ENCODE measurements around the gene RAB3GAP2. TPM values are rescaled to one million over a fixed set of nuclear protein-coding genes. Genes with fewer than 3 reads are reported as not detected.
"Not testable (repeated sequence)": the region's sequence is repeated elsewhere in the genome, so short reads cannot be mapped to it uniquely, and the experiment has no call there.

Gene RAB3GAP2
- total RNA-seq, 5 donors from 2014 or later (not counting 1 experiment from before 2014, with no cell fraction given), result 42.1 to 55.1 (median 46.7) TPM

GRCh38 chr1:220267630-220268029 is 4.6 kb downstream of the RAB3GAP2 start:
- Histone ChIP-seq H3K27me3 (replicated peaks in 1 of 2; ENCODE audit: control insufficient read depth in 2 of 2, extremely low read depth in 1 of 2, insufficient read depth in 2 of 2, low read length in 1 of 2) (no peaks in the 10 kb centered on the region), H3K9me3 (peaks cover 4% of the 10 kb centered on the region), H3K36me3 (ENCODE audit: control insufficient read depth in 2 of 2, extremely low read depth in 1 of 2, insufficient read depth in 1 of 2, low read length in 1 of 2) (peaks cover 0 to 12% of the 10 kb centered on the region in 2 donors), H3K27ac (ENCODE audit: low read length) (no peak overlapping the region), H3K4me3 (ENCODE audit: control insufficient read depth in 1 of 2, extremely low read depth in 1 of 2, low read length in 1 of 2) (no peak overlapping the region), H3K4me1 (ENCODE audit: control insufficient read depth in 1 of 2, extremely low read depth in 1 of 2, insufficient read depth in 2 of 2, low read length in 2 of 2) (peaks cover 9 to 12% of the 10 kb centered on the region in 2 experiments)
- 97% methylated on average over 3 of the region's 4 CpGs for WGBS (ENCODE audit: insufficient coverage)
- Mint-ChIP-seq H3K9me3 (no peaks in the 10 kb centered on the region), H3K36me3 (peaks cover 44% of the 10 kb centered on the region), H3K4me3 (no peak overlapping the region), H3K27me3 (no peaks in the 10 kb centered on the region), H3K4me1 (peaks cover 20 to 29% (median 29%) of the 10 kb centered on the region in 3 donors), H3K27ac (peak overlapping the region in 1 of 2 donors; percentile 15)
- ATAC-seq (replicated peaks in 1 of 4) (no peak), DNase-seq (no peak)
- ChIA-PET CTCF (interaction anchor here in 1 of 2 donors (0.8 kb wide), 1 partner anchor 49 kb away, joined by 3 read pairs; no protein-coding TSS in a partner anchor), POLR2A (interaction anchor here in 1 of 2 donors (0.5 to 0.6 kb wide), 2 partner anchors 33 to 35 kb away, joined by 3 read pairs; no protein-coding TSS in a partner anchor)

DNA sequence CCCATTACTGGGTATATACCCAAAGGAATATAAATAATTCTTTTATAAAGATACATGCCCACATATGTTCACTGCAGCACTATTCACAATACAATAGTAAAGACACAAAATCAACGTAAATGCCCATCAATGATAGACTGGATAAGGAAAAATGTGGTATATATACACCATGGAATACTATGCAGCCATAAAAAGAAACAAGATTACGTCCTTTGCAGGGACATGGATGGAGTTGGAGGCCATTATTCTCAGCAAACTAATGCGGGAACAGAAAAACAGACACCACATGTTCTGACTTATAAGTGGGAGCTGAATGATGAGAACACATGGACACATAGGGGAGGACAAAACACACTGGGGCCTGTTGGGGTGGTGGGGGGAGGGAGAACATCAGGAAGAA is 12.0 kb downstream of the RAB3GAP2 start:
- peaks cover 12% of the 10 kb centered on the region for H3K9me3 ChIP-seq
- H3K27me3 ChIP-seq (replicated peaks in 1 of 2; ENCODE audit: control insufficient read depth in 2 of 2, extremely low read depth in 1 of 2, insufficient read depth in 2 of 2, low read length in 1 of 2); H3K27me3 Mint-ChIP-seq; ATAC-seq (replicated peaks in 1 of 4); H3K27ac Mint-ChIP-seq; H3K4me3 Mint-ChIP-seq; H3K4me3 ChIP-seq (ENCODE audit: control insufficient read depth in 1 of 2, extremely low read depth in 1 of 2, low read length in 1 of 2); H3K27ac ChIP-seq (ENCODE audit: low read length); H3K4me1 ChIP-seq (ENCODE audit: control insufficient read depth in 1 of 2, extremely low read depth in 1 of 2, insufficient read depth in 2 of 2, low read length in 2 of 2); H3K36me3 ChIP-seq (ENCODE audit: control insufficient read depth in 2 of 2, extremely low read depth in 1 of 2, insufficient read depth in 1 of 2, low read length in 1 of 2); DNase-seq: not testable (repeated sequence)
- Mint-ChIP-seq H3K4me1 (peaks cover 51 to 59% (median 59%) of the 10 kb centered on the region in 3 donors), H3K9me3 (peaks cover 4 to 34% (median 20%) of the 10 kb centered on the region in 3 donors), H3K36me3 (peaks cover 71% of the 10 kb centered on the region)
- CTCF ChIA-PET, result interaction anchor here in 1 of 2 donors (0.6 kb wide), 1 partner anchor 93 kb away, joined by 4 read pairs; no protein-coding TSS in a partner anchor
- 100% methylated on average over 1 of the region's 3 CpGs for WGBS (ENCODE audit: insufficient coverage)
- POLR2A ChIA-PET, result interaction anchor here in 1 of 2 donors (0.6 kb wide), 1 partner anchor 8 kb away, joined by 5 read pairs; no protein-coding TSS in a partner anchor

DNA sequence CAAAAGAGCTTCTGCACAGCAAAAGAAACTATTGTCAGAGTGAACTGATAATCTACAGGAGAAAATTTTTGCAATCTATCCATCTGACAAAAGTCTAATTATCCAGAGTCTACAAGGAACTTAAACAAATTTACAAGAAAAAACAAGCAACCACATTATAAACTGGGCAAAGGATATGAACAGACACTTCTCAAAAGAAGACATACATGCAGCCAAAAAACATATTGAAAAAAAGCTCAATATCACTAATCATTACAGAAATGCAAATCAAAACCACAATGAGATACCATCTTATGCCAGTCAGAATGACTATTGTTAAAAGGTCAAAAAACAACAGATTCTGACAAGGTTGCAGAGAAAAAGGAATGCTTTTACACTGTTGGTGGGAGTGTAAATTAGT is 12.5 kb downstream of the RAB3GAP2 start:
- peaks cover 4 to 34% (median 20%) of the 10 kb centered on the region in 3 donors for H3K9me3 Mint-ChIP-seq
- ChIA-PET CTCF (interaction anchor here in 1 of 2 donors (0.6 kb wide), 2 partner anchors 92 to 134 kb away, joined by 4 read pairs; no protein-coding TSS in a partner anchor), POLR2A (interaction anchor here in 1 of 2 donors (0.6 kb wide), 1 partner anchor 8 kb away, joined by 5 read pairs; no protein-coding TSS in a partner anchor)
- DNase-seq; H3K27me3 Mint-ChIP-seq; H3K27me3 ChIP-seq (replicated peaks in 1 of 2; ENCODE audit: control insufficient read depth in 2 of 2, extremely low read depth in 1 of 2, insufficient read depth in 2 of 2, low read length in 1 of 2); H3K27ac ChIP-seq (ENCODE audit: low read length); H3K4me3 Mint-ChIP-seq; ATAC-seq (replicated peaks in 1 of 4); H3K4me1 ChIP-seq (ENCODE audit: control insufficient read depth in 1 of 2, extremely low read depth in 1 of 2, insufficient read depth in 2 of 2, low read length in 2 of 2); H3K36me3 ChIP-seq (ENCODE audit: control insufficient read depth in 2 of 2, extremely low read depth in 1 of 2, insufficient read depth in 1 of 2, low read length in 1 of 2); H3K4me3 ChIP-seq (ENCODE audit: control insufficient read depth in 1 of 2, extremely low read depth in 1 of 2, low read length in 1 of 2): not testable (repeated sequence)
- peaks cover 75% of the 10 kb centered on the region for H3K36me3 Mint-ChIP-seq
- H3K9me3 ChIP-seq, result peaks cover 12% of the 10 kb centered on the region
- H3K27ac Mint-ChIP-seq, result peak overlapping the region in 1 of 2 donors; percentile 16
- peaks cover 52 to 60% (median 58%) of the 10 kb centered on the region in 3 donors for H3K4me1 Mint-ChIP-seq

DNA sequence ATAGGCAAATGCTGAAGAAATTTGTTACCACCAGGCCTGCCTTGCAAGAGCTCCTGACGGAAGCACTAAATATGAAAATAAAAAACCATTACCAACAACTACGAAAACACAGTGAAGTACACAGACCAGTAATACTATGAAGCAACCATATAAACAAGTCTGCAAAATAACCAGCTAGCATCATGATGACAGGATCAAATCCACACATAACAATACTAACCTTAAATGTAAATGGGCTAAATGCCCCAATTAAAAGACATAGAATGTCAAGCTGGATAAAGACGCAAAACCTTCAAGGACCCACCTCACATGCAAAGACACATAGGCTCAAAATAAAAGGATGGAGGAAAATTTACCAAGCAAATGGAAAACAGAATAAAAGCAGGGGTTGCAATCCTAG is 16.1 kb downstream of the RAB3GAP2 start:
- H3K36me3 Mint-ChIP-seq, result peaks cover 87% of the 10 kb centered on the region
- H3K4me1 Mint-ChIP-seq, result peaks cover 49 to 57% (median 50%) of the 10 kb centered on the region in 3 donors
- H3K36me3 ChIP-seq (ENCODE audit: control insufficient read depth in 2 of 2, extremely low read depth in 1 of 2, insufficient read depth in 1 of 2, low read length in 1 of 2), result peaks cover 16% of the 10 kb centered on the region in 2 donors
- DNase-seq; H3K27ac Mint-ChIP-seq; H3K4me3 ChIP-seq (ENCODE audit: control insufficient read depth in 1 of 2, extremely low read depth in 1 of 2, low read length in 1 of 2); CTCF ChIA-PET; H3K4me1 ChIP-seq (ENCODE audit: control insufficient read depth in 1 of 2, extremely low read depth in 1 of 2, insufficient read depth in 2 of 2, low read length in 2 of 2); ATAC-seq (replicated peaks in 1 of 4); POLR2A ChIA-PET; H3K9me3 ChIP-seq; H3K27ac ChIP-seq (ENCODE audit: low read length); H3K27me3 ChIP-seq (replicated peaks in 1 of 2; ENCODE audit: control insufficient read depth in 2 of 2, extremely low read depth in 1 of 2, insufficient read depth in 2 of 2, low read length in 1 of 2); H3K27me3 Mint-ChIP-seq: not testable (repeated sequence)
- 100% methylated on average over 2 of the region's 3 CpGs for WGBS (ENCODE audit: insufficient coverage)
- H3K9me3 Mint-ChIP-seq, result peaks cover 6 to 37% (median 19%) of the 10 kb centered on the region in 3 donors
- H3K4me3 Mint-ChIP-seq, result peak overlapping the region in 1 of 3 donors; percentile 9

GRCh38 chr1:220255204-220255603 is 17.0 kb downstream of the RAB3GAP2 start:
- H3K9me3 Mint-ChIP-seq, result peaks cover 13 to 32% (median 19%) of the 10 kb centered on the region in 3 donors
- Histone ChIP-seq H3K4me1 (ENCODE audit: control insufficient read depth in 1 of 2, extremely low read depth in 1 of 2, insufficient read depth in 2 of 2, low read length in 2 of 2) (no peaks in the 10 kb centered on the region), H3K4me3 (ENCODE audit: control insufficient read depth in 1 of 2, extremely low read depth in 1 of 2, low read length in 1 of 2) (no peak overlapping the region), H3K9me3 (peaks cover 3% of the 10 kb centered on the region), H3K36me3 (ENCODE audit: control insufficient read depth in 2 of 2, extremely low read depth in 1 of 2, insufficient read depth in 1 of 2, low read length in 1 of 2) (peaks cover 16% of the 10 kb centered on the region in 2 donors), H3K27ac (ENCODE audit: low read length) (no peak overlapping the region), H3K27me3 (replicated peaks in 1 of 2; ENCODE audit: control insufficient read depth in 2 of 2, extremely low read depth in 1 of 2, insufficient read depth in 2 of 2, low read length in 1 of 2) (no peaks in the 10 kb centered on the region)
- POLR2A ChIA-PET, result no interaction called here
- no peaks in the 10 kb centered on the region for H3K27me3 Mint-ChIP-seq
- DNase-seq (no peak), ATAC-seq (replicated peaks in 1 of 4) (no peak)
- peaks cover 84% of the 10 kb centered on the region for H3K36me3 Mint-ChIP-seq
- H3K4me1 Mint-ChIP-seq, result peaks cover 45 to 54% (median 45%) of the 10 kb centered on the region in 3 donors
- no CpG with 5 or more reads among the region's 1 CpG for WGBS (ENCODE audit: insufficient coverage)
- H3K4me3 Mint-ChIP-seq, result no peak overlapping the region
- CTCF ChIA-PET, result interaction anchor here in 1 of 2 donors (0.7 kb wide), 1 partner anchor 559 kb away, joined by 3 read pairs; no protein-coding TSS in a partner anchor
- H3K27ac Mint-ChIP-seq, result peak overlapping the region in 1 of 2 donors; percentile 4

GRCh38 chr1:220253290-220253689 is 19.0 kb downstream of the RAB3GAP2 start:
- peak; percentile 83 to 100 (median 88) for ATAC-seq (replicated peaks in 1 of 4)
- DNase-seq; H3K9me3 ChIP-seq; H3K27me3 Mint-ChIP-seq; H3K27ac Mint-ChIP-seq; H3K27me3 ChIP-seq (replicated peaks in 1 of 2; ENCODE audit: control insufficient read depth in 2 of 2, extremely low read depth in 1 of 2, insufficient read depth in 2 of 2, low read length in 1 of 2); POLR2A ChIA-PET; H3K4me3 ChIP-seq (ENCODE audit: control insufficient read depth in 1 of 2, extremely low read depth in 1 of 2, low read length in 1 of 2); H3K4me3 Mint-ChIP-seq; H3K27ac ChIP-seq (ENCODE audit: low read length); H3K4me1 ChIP-seq (ENCODE audit: control insufficient read depth in 1 of 2, extremely low read depth in 1 of 2, insufficient read depth in 2 of 2, low read length in 2 of 2); CTCF ChIA-PET: not testable (repeated sequence)
- Mint-ChIP-seq H3K9me3 (peaks cover 10 to 34% (median 20%) of the 10 kb centered on the region in 3 donors), H3K36me3 (peaks cover 87% of the 10 kb centered on the region), H3K4me1 (peaks cover 32 to 38% (median 32%) of the 10 kb centered on the region in 3 donors)
- 100% methylated on average over 4 of the region's 12 CpGs for WGBS (ENCODE audit: insufficient coverage)
- H3K36me3 ChIP-seq (ENCODE audit: control insufficient read depth in 2 of 2, extremely low read depth in 1 of 2, insufficient read depth in 1 of 2, low read length in 1 of 2), result peaks cover 16 to 20% of the 10 kb centered on the region in 2 donors

Data from T-cell (primary cell).